Measurements from ENCODE around the gene CARNS1. TPM values are rescaled to one million over a fixed set of nuclear protein-coding genes. Genes with fewer than 3 reads are reported as not detected.

Gene CARNS1
- total and polyA plus RNA-seq, 9 of the 15 experiments (the other 6 are each of a cell fraction or from before 2014, with no cell fraction given): 0.01 to 0.18 (median 0.06) TPM; not detected in 3

GRCh38 chr11:67436459-67437081 lies 21.1 kb downstream of the CARNS1 start (continued):
- TF ChIP-seq, protein P1, sequence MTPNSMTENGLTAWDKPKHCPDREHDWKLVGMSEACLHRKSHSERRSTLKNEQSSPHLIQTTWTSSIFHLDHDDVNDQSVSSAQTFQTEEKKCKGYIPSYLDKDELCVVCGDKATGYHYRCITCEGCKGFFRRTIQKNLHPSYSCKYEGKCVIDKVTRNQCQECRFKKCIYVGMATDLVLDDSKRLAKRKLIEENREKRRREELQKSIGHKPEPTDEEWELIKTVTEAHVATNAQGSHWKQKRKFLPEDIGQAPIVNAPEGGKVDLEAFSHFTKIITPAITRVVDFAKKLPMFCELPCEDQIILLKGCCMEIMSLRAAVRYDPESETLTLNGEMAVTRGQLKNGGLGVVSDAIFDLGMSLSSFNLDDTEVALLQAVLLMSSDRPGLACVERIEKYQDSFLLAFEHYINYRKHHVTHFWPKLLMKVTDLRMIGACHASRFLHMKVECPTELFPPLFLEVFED (CRISPR knock-in tag; conservative IDR thresholded peaks at IDR 0.05): peak; percentile 83
- no peak for TF ChIP-seq DIDO1 (tag; IDR thresholded peaks at IDR 0.05; ENCODE audit: low read depth)
- no peak for TF ChIP-seq ZMIZ1 (IDR thresholded peaks at IDR 0.05; ENCODE audit: low read depth in 2 of 2, low read length in 2 of 2)
- TF ChIP-seq SIN3A (IDR thresholded peaks at IDR 0.05; ENCODE audit: borderline replicate concordance in 2 of 2, control insufficient read depth in 1 of 2, low read depth in 2 of 2, low read length in 2 of 2): peak in 1 of 2 experiments; percentile 57; a peak in 1 of 4 replicates
- TF ChIP-seq SUPT5H (IDR thresholded peaks at IDR 0.05): peak; percentile 61
- TF ChIP-seq UBTF (IDR thresholded peaks at IDR 0.05; ENCODE audit: borderline replicate concordance in 1 of 2, low read depth in 2 of 2, low read length in 2 of 2): no peak
- TF ChIP-seq YY1 (IDR thresholded peaks at IDR 0.05; ENCODE audit: borderline replicate concordance in 1 of 3, control insufficient read depth in 1 of 3, extremely low read depth in 1 of 3, insufficient read depth in 3 of 3, insufficient read length in 1 of 3, insufficient replicate concordance in 2 of 3, low read depth in 1 of 3, low read length in 2 of 3): peak in 2 of 3 experiments; percentile 39 to 50
- TF ChIP-seq NELFE (IDR thresholded peaks at IDR 0.05; ENCODE audit: insufficient read depth, insufficient read length): no peak
- TF ChIP-seq NR2C2 (CRISPR knock-in tag; IDR thresholded peaks at IDR 0.05): 0 out of 2 replicates have a peak, but pooled peaks have one; percentile 39
- TF ChIP-seq NR2C2 (tag; IDR thresholded peaks at IDR 0.05): no peak; the same call in 1 of the 2 replicates
- no peak for TF ChIP-seq CBX8 (IDR thresholded peaks at IDR 0.05; ENCODE audit: borderline replicate concordance, extremely low read depth, low read depth, low read length, poor library complexity, severe bottlenecking)
- TF ChIP-seq HMG20B (CRISPR knock-in tag; IDR thresholded peaks at IDR 0.05): no peak
- TF ChIP-seq CEBPZ (IDR thresholded peaks at IDR 0.05; ENCODE audit: borderline replicate concordance, low read depth, low read length): no peak
- TF ChIP-seq BACH1 (tag; IDR thresholded peaks at IDR 0.05): no peak

All from K562 (cell line).